ENCODE results near the gene HDAC7.

HDAC7 gene

DNA sequence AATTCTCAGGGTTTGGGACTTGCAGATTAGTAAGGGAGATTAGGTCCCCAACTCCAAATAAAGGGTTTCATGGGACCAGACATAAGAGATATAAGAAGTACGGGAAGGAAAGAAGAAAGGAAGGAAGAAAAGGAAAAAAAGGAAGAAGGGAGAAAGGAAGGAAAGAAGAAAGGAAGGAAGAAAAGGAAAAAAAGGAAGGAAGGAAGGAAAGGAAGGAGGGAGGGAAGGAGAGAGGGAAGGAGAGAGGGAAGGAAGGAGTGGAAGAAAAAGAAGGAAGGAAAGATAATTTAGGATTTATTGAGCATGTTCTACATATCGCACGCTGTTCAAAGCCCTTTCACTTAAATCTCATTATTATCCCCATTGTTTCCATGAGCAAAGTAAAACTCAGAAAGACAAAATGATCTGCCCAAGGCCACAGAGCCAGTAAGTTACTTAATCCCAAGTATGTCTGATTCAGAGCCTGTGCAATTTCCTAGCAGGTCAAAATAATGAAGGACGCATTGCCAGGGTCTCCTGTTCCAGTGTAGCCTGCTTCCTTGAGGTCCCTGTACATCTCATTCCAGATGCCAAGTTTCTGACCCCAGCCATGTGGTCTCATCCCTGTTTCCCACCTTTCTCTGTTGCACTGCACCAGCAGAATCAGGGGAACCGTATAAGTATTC, 3.9 kb upstream of the HDAC7 start:
- DNase-seq (ENCODE audit: low read depth in 2 of 2): peak in 1 of 2 donors; percentile 51
- TF ChIP-seq, protein P1, sequence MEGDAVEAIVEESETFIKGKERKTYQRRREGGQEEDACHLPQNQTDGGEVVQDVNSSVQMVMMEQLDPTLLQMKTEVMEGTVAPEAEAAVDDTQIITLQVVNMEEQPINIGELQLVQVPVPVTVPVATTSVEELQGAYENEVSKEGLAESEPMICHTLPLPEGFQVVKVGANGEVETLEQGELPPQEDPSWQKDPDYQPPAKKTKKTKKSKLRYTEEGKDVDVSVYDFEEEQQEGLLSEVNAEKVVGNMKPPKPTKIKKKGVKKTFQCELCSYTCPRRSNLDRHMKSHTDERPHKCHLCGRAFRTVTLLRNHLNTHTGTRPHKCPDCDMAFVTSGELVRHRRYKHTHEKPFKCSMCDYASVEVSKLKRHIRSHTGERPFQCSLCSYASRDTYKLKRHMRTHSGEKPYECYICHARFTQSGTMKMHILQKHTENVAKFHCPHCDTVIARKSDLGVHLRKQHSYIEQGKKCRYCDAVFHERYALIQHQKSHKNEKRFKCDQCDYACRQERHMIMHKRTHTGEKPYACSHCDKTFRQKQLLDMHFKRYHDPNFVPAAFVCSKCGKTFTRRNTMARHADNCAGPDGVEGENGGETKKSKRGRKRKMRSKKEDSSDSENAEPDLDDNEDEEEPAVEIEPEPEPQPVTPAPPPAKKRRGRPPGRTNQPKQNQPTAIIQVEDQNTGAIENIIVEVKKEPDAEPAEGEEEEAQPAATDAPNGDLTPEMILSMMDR (IDR thresholded peaks at IDR 0.05; ENCODE audit: low read depth, low read length): no peak
- no peak overlapping the region for H3K4me3 ChIP-seq (replicated peaks in 1 of 2; ENCODE audit: low read depth in 2 of 2, low read length in 2 of 2)

DNA sequence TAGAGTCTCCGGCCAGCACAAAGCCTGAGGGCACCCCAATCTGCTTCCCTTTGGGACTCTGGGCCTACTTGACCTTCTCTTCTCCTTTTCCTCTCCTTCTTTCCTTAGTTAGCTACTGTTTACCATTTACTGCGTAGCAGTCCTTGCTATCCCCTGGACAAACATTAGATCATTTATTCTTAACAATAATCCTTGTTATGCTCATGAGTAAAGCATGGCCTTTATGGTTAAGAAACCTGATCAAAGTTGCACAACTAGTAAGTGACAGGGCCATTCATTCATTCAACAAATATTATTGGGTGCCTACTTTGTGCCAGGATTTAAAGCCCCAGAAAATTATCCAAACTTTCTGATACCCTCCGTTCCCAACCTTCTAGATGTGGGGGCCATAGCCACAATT, 3.2 kb upstream of the HDAC7 start:
- no peak overlapping the region for H3K4me3 ChIP-seq (replicated peaks in 1 of 2; ENCODE audit: low read depth in 2 of 2, low read length in 2 of 2)
- no peak for DNase-seq (ENCODE audit: low read depth in 2 of 2)
- TF ChIP-seq, protein P1 (IDR thresholded peaks at IDR 0.05; ENCODE audit: low read depth, low read length): no peak

DNA sequence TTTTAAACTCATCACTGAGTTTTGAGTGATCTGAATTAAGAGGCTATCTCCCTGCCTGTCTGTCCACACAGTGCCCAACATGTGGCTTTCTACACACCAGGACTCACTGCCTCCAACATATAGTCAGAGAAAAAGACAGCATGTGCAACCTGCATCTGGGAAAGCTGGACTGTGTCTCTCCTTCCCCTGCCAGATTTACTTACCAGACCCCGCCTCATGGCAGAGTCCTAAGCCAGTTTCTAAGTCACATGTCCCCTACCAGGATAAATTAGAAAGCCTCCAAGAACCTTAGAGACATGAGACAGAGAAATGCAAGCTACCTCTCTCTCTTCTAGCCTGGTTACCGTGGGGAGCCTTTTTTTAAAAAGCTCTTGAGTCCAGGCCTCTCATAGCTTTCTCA, 2.7 kb upstream of the HDAC7 start:
- TF ChIP-seq, protein P1 (IDR thresholded peaks at IDR 0.05; ENCODE audit: low read depth, low read length): no peak
- no peak for DNase-seq (ENCODE audit: low read depth in 2 of 2)
- no peak overlapping the region for H3K4me3 ChIP-seq (replicated peaks in 1 of 2; ENCODE audit: low read depth in 2 of 2, low read length in 2 of 2)

DNA sequence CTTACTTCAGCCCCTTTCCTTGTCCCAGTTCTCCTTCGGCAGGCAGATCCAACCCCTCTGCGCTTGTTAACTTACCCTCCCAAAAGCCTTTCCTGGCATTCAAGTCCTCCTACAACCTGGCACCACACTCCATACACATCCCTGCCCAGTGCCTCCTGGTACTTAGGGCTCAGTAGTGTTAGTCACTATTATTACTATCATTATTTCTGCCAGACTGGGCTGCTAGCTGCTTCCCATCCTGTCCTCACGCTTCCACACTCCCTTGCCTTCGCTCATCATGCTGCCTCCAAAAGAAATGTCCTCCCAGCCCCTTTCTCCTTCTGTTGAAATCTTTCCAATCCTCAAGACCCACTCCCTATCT, 1.6 kb upstream of the HDAC7 start:
- DNase-seq (ENCODE audit: low read depth in 2 of 2): peak; percentile 33 to 55
- H3K4me3 ChIP-seq (replicated peaks in 1 of 2; ENCODE audit: low read depth in 2 of 2, low read length in 2 of 2): no peak overlapping the region
- TF ChIP-seq, protein P1 (IDR thresholded peaks at IDR 0.05; ENCODE audit: low read depth, low read length): no peak

DNA sequence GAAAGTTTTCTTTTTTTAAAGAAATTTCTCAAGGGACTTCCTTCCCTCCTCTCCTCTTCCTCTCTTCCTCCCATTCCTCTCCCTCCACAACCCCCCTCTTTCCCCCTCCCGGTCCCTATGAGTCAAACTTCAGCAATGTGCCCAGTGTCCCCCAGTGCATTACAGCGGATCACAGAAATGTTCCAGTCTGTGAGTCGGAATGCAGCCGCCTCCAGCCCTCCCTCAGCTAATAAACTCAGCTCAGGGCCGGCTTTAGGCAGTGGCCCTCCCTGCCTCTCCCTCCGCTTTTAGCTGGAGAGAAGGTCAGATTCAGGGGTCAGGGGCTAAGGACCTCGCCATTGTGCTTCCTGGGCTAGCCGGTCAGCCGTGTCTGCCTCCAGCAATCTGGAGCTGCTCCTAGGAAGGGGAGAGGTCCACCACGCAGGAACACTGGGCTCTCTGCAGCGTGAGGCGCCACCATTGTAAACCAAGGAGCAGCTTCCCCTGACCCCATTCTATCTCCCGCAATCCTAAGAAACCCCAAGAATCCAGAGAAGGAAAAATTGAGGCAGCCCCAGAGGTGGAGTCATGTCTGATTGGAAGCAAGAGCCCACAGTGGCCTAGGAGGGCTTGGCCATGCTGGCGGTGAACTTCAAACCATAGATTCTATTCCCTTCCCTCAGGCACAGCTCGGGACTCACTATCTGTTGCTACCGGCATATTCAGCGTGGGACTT, 1.1 kb upstream of the HDAC7 start:
- DNase-seq (ENCODE audit: low read depth in 2 of 2): peak; percentile 98 to 99
- peak overlapping the region; percentile 56 to 95 for H3K4me3 ChIP-seq (replicated peaks in 1 of 2; ENCODE audit: low read depth in 2 of 2, low read length in 2 of 2)
- TF ChIP-seq, protein P1 (IDR thresholded peaks at IDR 0.05; ENCODE audit: low read depth, low read length): no peak

DNA sequence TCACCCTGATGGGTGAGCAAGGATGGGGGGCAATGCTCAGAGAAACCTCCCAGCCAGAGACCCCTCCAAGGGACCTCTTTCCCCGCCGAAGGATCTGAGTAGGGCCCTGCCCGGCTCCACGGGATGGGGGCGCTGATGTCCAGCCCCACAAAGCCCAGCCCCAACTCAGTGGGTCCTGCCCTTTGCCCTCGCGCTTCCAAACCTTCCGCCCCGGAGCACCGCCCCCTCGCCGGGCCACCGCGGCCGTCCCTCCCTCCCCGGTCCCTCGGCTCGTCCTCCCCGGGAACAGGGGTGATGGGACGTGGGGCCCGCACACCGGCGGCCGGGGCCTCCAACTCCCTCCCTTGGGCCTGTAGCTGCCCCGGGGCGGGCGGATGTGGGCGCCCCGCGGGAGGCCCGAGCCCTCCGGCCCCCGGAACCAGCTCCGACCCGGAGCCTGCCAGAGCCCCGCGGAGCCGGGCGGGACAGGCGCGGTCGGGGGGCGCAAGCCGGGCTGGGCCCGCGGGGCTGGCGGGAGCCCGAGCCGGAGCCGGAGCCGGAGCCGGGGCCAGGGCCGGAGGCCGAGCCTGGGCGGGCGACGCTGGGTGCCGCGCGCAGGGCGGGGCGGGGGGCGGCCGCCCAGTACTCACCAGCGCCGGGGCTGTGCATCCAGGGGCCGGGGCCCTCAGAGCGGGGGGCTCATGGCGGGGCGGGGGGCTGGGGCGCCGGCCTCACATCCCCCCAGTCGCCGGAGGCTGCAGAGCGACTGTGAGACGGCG, 386 bp downstream of the HDAC7 start:
- TF ChIP-seq, protein P1 (IDR thresholded peaks at IDR 0.05; ENCODE audit: low read depth, low read length): peak; percentile 33
- H3K4me3 ChIP-seq (replicated peaks in 1 of 2; ENCODE audit: low read depth in 2 of 2, low read length in 2 of 2): peak overlapping the region; percentile 89 to 95
- DNase-seq (ENCODE audit: low read depth in 2 of 2): peak in 1 of 2 donors; percentile 37

Measured in cardiac fibroblast (primary cell).